GM19351 (cell line): ENCODE results near the gene GDF15.
A peak's percentile ranks its signal among the peaks of the same experiment; 100 is the strongest.

Source experiments
- ATAC-seq: cut with Tn5 transposase; IDR thresholded peaks from one replicate; pipeline ENCODE4 v1.9.1; 2021; ENCODE audit warnings: mild to moderate bottlenecking, moderate library complexity; ENCODE audit not compliant: unreplicated experiment

The GDF15 gene

DNA sequence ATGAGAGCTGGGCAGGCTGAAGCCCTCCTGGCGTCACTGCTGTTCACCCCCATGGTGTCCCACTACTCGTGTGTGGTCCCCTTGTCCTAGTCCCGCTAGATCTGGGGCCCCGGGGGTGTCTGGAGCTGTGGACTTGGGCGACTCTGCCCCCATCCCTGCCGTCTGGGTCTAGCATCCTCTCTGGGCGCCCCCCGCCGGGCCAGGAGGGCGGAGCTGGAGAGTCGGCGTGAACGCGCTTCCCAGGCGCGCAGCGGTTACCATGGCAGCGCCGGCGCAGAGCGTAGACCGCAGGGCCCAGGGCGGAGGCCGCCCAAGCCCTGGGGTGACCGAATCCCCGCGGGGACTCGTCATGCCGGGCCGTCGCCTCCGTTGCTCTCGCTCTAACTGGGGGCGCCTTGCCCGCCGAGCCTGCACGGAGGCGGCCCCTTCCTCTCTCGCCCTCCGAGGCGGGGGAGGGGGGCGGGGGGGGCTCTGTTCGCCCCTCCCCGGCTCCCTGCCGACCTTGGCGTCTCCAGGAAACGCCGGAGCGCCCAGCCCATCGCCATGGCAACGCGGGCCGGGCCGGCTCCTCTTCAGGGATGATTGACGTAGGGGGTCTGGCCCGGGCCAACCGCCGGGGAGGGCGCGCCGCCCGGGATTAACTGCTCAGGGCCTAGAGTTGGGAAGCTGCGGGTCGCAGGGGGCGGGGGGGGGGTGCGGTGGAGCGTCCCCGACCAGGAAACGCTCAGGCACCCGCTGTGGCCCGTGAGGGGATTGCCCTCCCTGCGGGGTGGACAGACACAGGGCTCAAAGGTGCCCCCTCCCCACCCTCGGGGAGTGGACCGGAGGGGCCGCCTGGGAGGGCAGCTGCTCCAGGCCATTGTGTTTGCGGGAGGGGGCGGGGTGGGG is 43.1 kb downstream of the GDF15 start:
- ATAC-seq = peak; percentile 67

DNA sequence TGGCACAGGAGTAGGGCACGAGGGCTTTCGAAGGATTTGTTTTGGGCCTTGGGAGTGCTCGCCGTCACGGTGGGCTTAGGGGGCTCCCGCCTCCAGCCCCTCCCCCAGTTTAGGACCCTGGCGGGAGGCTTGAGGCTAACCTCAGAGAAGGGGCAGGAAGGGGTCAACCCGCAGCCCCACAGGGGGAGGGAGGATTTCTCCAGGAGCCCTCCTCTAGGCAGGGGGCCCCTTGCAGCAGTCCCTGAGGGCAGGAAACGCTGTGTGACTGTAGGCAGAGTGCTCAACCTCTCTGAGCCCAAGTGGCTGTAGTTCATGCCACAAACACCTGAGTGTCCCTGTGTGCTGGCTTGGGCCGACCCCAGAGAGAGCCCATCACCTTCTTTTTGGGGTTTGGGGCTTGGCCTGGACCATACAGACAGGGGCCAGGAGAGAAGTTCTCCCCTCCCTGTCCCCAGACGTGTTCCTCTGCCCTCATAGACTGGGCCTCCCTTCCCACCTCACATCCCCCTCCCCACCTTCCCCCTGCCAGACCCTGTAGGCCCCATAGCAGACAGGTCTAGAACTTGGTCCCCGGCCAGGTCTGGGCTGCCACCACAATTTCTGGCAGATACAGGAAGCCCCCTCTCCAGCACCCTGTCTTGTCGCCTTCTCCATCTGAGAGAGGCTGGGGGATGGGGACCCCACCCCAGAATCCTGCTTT is 43.9 kb downstream of the GDF15 start:
- ATAC-seq = no peak

DNA sequence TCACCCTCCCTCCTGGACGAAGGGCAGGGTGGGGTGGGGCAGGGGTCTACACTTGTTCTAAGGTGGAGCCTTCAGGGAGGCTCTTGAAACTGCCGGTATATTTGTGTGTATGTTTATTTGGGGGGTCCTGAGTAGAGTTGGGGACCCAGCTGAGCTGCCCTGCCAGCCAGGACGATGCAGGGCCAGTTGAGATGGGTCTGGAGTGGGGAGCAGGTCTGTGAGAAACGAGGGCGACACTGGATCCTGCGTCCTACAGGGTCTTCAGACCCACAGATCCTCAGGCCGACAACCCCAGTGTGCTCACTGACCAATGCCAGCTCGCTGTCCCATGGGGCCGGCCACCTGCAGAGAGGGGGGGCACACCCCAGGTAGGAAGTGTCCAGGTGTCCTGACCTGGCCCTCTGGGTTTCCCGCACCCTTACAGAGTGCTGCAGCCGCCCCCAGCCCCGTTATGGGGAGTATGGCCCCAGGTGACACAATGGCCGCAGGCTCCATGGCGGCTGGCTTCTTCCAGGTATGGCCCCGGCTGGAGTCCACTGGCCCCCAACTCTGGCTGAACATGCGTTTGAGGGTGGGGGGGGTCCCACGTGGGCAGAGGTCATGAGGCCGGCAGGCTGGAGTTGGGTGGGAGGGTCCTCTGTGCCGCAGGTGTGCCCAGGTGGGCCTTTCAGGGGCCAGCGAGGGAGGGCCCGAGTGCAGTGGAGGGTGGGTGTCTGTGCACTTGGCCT is 44.6 kb downstream of the GDF15 start:
- no peak for ATAC-seq

DNA sequence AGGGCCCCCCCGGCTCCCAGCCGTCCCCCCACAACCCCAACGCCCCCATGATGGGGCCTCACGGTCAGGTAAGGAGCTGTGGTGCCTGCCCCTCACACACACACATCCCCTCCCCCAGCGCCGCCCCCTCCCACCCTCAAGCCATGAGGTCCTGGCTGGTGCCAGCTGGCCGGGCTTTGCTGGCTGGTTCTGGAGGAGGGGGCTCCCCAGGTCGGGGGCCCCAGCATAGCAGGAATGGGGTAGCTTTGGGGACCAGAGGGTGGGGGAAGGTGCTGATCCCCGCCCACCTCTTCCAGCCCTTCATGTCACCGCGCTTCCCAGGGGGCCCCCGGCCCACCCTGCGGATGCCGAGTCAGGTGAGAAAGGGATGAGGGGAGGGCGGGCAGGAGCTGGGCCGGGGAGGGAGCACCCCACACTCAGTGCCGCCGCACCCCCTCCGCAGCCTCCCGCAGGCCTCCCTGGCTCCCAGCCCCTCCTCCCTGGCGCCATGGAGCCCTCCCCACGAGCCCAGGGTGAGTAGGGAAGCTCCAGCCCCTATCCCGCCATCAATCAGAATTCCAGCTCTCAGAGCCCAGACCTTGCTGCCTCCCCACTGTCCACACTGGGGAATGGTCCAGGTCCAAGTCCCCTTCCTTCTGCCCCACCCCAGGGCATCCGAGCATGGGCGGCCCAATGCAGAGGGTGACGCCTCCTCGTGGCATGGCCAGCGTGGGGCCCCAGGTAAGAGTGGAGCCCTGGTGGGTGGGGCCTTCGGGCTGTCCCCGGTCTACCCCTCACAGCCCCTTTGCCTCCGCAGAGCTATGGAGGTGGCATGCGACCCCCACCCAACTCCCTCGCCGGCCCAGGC is 45.6 kb downstream of the GDF15 start:
- no peak for ATAC-seq

DNA sequence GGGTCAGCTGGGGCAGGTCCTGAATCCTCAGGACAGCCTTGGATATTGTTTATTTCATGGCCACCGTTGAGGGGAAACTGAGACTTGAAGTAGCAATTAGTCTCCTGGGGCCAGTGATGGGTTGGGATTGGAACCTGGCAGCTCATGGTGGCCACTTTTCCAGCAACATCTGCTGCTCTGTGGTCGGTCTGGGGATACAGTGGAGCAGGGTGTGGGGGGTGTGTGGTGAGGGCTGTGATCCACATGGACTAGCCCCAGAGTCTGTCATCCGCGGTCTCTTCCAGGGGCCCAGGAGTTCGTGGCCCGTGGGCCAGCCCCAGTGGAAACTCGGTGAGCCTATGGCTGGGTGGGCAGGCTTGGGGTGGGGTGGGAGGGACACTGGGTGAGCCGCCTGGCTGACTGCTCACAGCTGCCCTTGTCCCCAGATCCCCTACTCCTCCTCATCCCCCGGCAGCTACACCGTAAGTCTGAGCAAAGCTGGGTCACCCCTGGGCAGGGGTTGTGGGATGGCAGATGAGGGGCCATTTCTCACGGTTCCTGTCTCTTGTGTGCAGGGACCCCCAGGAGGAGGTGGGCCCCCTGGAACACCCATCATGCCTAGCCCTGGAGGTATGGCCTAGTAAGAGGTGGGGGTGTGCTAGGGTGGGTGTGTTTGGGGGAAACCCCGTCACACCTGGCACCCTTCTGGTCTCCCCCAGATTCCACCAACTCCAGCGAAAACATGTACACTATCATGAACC is 46.5 kb downstream of the GDF15 start:
- ATAC-seq = no peak

DNA sequence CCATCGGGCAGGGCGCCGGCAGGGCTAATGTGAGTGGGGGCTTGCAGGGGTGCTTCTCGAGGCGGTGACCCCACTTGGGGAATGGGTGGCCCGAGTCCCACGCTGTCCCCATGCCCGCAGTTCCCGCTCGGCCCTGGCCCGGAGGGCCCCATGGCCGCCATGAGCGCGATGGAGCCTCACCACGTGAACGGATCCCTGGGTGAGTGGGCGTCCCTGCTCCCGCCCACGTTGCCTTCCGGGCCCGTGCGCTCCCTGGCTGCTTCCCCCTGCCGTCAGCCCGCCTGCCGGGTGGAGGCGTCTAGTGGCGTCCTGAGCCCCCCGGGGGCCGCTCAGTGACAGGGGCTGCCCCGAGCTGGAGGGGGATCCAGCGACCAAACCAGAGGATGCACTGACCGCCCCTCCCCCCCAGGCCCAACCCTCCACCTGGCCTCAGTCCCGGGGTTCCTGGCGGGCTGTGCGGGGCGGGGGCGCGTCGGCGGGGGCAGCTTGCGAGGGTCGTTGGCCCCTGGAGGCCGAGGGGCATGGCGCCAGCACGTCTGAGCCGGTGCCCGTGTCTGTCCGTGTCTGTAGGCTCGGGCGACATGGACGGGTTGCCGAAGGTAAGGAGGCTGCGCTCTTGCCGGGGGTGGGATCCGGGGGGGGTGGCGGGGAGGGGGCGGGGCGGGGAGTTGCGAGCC is 47.2 kb downstream of the GDF15 start:
- ATAC-seq = no peak

DNA sequence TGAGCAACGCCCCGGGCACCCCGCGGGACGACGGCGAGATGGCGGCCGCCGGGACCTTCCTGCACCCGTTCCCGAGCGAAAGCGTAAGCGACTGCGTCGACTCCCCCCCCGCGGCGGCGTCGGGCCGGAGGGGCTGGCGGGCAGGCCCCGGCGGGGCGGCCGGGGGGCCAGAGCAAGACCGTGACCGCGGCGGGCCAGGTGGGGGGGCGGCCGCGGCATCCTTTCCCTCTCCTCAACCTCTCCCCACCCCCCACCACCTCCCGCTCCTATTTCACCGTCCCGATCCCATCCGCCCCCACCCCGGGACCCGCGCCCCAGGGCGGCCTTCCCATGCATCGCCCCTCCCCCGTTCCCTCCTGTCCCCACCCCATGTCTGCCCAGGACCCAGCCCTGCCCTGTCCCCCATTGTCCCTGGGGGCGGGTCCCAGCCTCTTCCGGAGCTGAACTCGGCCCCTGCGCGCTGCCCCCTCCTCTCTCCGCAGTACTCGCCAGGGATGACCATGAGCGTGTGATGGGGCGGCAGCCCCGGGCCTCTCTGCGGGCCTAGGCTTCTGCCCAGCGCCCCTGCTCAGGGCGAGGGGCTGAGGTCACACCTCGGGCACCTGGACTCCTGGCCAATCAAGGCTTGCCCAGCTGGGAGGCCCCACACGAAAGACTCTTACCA is 47.9 kb downstream of the GDF15 start:
- no peak for ATAC-seq

DNA sequence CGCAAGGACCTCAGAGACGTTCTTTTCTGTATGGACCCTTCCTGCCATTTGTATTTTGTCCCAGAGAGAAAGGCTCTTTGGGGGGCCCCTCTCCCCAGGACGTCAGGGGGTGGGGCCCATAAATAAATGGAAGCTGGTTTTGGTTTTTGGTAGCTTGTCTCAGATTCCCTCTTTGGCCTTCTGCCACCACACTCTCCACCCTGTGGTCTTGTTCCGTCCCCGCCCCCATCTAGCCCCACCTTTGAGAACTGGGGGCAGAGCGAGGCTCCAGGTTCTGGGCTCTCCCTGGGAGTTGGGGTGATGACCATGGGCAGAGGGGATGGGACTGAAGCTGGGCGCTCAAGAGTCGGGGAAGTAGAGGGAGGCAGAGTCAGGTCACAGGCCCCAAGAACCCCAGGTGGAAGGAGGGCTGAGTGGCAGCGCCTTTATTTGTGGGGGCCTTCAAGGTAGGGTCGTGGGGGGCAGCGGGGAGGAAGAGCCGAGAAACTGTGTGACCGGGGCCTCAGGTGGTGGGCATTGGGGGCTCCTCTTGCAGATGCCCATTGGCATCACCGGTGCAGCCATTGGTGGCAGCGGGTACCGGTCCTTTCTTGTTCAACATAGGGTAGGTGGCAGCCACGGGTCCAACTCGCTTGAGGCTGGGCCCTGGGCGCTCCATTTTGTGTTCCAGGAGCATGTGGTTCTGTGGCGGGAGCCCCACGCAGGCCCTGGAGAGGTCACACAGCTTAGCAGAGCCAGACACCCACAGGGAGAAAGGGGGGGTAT is 48.6 kb downstream of the GDF15 start:
- ATAC-seq = no peak

DNA sequence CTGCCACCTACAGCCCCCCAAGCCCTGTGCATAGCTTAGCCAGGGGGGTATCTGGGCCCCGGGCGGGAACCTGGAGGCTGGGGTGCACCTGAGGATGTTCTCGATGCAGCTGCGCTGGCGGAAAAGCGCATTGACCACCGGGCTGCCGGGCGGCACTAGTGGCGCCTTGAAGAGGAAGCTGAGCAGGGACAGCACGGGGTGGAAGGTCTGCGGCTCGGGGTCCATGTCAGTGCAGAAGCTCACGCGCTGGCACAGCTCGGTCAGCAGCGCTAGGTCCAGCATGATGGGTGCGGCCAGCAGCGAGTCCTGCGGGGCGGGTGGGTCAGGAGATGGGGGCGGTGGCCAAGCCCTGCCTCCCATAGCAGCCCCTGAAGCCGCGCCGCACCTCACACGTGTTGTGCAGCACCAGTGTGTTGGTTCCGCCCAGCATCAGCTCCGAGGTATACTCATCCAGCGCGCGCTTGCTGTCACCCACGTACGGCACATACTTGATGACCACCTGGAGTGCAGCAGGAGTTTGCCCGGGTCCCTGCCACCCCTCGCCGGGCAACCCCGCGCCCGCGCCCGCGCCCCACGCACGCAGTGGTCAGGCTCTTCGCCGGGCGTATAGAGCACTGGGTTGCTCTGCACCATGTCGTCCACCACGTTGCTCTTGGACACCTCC is 49.4 kb downstream of the GDF15 start:
- ATAC-seq = no peak

DNA sequence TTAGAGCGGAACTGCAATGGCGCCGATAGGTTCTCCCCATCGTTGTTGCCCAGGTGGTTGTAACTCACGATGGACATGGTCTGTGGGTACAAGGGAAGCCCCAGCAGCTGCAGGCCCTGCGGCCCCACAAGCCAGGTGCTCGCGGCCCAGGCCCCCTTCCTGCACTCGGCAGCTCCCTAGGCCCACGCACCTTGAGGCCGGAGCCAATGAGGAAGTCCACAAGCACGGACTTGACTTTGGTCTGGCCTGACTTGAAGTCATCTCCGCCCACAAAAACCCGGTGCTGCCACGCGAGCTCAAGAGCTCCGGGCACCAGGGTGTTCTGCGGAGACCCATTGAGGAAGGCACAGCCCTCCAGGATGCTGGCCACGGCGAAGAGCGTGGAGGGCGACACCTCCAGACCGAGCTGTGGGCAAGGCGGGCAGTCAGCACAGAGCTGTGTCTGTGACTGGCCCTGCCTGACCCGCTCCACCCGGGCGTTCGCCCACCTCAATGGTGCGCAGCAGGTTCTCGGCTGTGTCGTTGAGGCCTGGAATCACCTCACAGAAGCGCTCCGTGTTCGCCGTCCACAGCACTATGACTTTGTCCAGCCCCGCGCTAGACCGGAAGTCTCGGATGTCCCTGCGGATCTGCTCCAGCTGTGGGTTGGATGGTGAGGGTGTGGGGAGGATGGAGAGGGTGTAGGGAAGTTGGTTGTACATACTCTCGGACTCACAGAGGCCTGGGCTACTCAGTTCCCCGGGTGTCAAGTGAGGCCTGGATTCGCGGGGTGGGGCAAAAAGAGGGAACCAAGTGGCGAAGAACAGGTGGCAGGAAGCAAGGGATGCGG is 50.1 kb downstream of the GDF15 start:
- no peak for ATAC-seq

DNA sequence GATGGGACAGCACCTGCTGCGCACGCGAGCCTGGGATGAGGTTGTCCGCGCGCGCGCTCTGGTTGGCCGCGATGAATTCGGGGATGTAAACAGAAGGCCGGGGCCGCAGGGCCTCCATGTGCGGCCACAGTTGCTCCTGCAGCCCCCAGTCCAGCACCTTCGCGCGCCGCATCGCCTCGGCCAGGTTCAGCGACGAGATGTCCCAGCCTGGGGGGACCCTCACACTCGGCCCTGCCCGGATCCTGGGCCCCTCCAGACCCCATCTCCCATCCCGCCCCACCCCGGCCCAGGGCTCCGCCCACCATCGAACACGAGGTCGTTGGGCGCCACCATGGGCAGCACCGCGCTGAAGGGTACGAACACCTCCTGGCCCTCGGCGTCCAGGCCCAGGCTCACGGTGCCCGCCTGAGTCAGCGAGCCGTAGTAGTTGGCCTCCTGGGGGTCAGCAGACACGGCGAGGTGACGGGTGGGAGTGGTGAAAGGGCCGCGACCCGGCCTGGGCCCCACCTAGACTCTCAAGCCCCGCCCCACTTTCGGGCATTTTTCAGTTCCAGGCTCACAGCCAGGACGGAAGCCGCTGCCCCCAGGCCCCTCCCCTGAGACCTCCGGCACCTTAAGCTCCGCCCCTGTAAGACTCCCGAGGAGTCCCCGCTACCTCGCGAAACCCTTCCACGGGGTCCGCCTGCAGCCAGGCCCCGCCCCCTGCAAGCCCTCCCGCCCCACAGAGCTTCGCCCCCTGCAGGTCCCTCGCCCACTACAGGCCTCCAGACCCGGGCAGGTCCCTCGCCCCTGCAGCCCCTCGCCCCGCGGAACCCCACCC is 50.9 kb downstream of the GDF15 start:
- ATAC-seq = peak; percentile 44

DNA sequence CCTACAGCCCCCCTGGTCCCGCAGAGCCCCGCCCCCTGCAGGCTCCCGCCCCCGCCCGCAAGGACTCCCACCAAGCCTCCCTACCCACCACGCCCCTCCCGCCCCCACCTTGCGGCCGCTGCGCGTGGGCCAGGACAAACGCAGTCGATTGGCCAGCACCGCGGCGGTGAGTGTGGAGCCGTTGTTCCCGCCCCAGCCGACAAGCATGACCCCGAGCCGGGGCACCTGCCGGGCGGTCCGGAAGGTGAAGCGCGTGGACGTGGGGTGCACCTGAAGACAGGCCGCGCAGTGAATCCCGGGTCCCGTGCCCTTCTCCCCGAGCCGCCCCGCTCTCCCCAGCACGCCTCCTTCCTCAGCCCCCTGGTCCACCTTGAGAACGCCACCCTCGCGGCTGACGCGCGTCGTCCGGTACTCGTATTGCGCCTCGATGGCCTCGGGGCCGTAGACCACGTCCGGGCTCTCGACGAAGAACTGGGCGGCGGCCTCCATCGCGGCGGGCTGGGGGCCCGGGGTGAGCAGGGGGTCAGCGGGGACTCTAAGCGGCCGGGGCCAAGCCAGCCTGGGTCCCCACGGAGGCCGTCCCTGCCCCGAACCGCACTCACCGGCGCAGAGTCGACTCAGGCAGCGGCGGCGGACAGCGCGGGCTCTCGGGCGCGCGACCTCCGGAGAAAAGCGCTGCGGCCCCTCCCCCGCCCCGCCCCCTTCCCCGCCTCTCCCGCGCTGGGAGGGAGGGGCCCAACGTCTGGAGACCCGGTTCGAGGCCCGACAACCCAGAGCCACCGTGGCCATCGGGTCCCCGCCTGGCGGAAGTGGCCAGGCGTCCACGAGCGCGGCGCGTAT is 51.8 kb downstream of the GDF15 start, which contains the start of gene ISYNA1:
TSS of gene ISYNA1 (minus strand) at position 643 of the 840 bp plus-strand sequence. CDS start at position 489, 154 bp downstream.
- ATAC-seq = no peak

DNA sequence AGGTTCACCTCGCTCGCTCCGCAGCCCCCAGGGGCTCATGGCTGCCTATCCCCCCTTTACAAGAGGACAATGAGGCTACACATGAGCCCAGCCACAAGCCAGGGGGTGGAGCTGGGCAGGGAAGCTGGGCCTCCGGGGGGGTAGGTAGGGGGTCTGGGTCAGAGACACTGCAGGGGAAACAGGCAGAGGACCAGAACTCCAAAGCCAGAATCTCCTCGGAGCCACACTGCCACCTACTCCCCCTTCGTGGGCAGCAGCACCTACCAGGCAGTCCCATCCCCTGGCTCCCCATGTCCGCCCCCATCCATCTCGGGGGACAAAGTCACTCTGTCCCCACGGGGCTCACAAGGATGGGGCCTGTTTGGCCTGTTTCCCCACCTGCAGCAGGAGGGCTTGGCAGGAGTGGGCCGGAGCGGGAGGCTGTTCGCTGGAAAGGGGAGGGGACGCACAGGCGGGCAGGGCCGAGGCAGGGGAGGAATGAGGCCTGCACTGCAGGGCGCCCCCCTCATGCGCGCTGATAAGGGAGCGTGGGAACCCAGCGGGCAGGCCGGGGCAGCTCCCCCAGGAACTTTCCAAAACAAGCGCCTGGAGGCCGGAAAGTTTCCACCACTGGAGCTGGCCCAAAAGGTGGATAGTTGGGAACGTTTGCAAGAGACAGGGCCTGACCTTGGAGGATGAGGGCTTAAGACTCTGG is 52.5 kb downstream of the GDF15 start:
- no peak for ATAC-seq
